ENCODE data around the gene SDK1.

The SDK1 gene

GRCh38 chr7:3655635-3656034 is 354.6 kb downstream of the SDK1 start:
- Histone ChIP-seq H3K9me3 (ENCODE audit: insufficient read depth, low read length, severe bottlenecking) (no peaks in the 10 kb centered on the region), H3K4me2 (ENCODE audit: insufficient read depth, low read length) (no peak overlapping the region), H3K27ac (ENCODE audit: low read length) (no peak overlapping the region), H3K27me3 (ENCODE audit: insufficient read depth, low read length, poor library complexity) (no peaks in the 10 kb centered on the region), H3K79me2 (ENCODE audit: insufficient read depth, low read length) (no peaks in the 10 kb centered on the region), H3K9ac (ENCODE audit: low read depth, low read length) (no peak overlapping the region), H3K4me1 (ENCODE audit: insufficient read depth, low read length) (no peaks in the 10 kb centered on the region), H3K4me3 (ENCODE audit: low read depth in 1 of 2, low read length in 2 of 2) (no peak overlapping the region), H2AFZ (ENCODE audit: low read depth, low read length) (no peak overlapping the region), H4K20me1 (ENCODE audit: insufficient read depth, low read length) (no peaks in the 10 kb centered on the region), H3K36me3 (ENCODE audit: insufficient read depth, low read length) (no peaks in the 10 kb centered on the region)
- ATAC-seq (ENCODE audit: insufficient read depth, low read depth) (no peak), DNase-seq (no peak)
- TF ChIP-seq, protein P1, sequence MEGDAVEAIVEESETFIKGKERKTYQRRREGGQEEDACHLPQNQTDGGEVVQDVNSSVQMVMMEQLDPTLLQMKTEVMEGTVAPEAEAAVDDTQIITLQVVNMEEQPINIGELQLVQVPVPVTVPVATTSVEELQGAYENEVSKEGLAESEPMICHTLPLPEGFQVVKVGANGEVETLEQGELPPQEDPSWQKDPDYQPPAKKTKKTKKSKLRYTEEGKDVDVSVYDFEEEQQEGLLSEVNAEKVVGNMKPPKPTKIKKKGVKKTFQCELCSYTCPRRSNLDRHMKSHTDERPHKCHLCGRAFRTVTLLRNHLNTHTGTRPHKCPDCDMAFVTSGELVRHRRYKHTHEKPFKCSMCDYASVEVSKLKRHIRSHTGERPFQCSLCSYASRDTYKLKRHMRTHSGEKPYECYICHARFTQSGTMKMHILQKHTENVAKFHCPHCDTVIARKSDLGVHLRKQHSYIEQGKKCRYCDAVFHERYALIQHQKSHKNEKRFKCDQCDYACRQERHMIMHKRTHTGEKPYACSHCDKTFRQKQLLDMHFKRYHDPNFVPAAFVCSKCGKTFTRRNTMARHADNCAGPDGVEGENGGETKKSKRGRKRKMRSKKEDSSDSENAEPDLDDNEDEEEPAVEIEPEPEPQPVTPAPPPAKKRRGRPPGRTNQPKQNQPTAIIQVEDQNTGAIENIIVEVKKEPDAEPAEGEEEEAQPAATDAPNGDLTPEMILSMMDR (IDR thresholded peaks at IDR 0.05; ENCODE audit: borderline replicate concordance, extremely low read depth, low read length, poor library complexity, severe bottlenecking), result no peak
- no peak for TF ChIP-seq EZH2 (IDR thresholded peaks at IDR 0.05; ENCODE audit: borderline replicate concordance, low read depth, low read length, severe bottlenecking)

DNA sequence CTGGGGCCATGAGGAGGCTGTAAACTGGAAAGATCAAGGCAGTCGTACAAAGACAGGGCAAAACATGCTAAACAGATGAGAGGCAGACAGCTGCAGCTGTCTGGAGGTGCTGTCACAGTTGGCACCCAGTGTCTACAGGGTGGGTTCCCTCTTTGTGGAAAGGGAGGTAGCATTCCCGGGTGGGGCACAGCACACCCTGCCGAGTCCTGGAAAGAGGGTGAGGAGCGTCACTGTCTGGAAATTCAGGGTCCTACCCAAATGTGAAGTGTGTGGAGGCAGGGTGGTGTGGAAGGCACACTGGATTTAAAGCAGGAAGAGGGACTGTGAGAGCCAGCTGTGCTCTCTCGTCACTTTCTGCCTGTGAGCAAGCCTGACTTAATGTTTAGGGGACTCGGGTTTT is 356.2 kb downstream of the SDK1 start:
- no peak overlapping the region for H3K4me2 ChIP-seq (ENCODE audit: insufficient read depth, low read length)
- no peak overlapping the region for H3K27ac ChIP-seq (ENCODE audit: low read length)
- no peaks in the 10 kb centered on the region for H3K9me3 ChIP-seq (ENCODE audit: insufficient read depth, low read length, severe bottlenecking)
- no peak overlapping the region for H3K4me3 ChIP-seq (ENCODE audit: low read depth in 1 of 2, low read length in 2 of 2)
- H3K79me2 ChIP-seq (ENCODE audit: insufficient read depth, low read length), result no peaks in the 10 kb centered on the region
- TF ChIP-seq, protein P1 (IDR thresholded peaks at IDR 0.05; ENCODE audit: borderline replicate concordance, extremely low read depth, low read length, poor library complexity, severe bottlenecking), result no peak
- TF ChIP-seq EZH2 (IDR thresholded peaks at IDR 0.05; ENCODE audit: borderline replicate concordance, low read depth, low read length, severe bottlenecking), result no peak
- no peaks in the 10 kb centered on the region for H3K4me1 ChIP-seq (ENCODE audit: insufficient read depth, low read length)
- no peak for ATAC-seq (ENCODE audit: insufficient read depth, low read depth)
- H3K36me3 ChIP-seq (ENCODE audit: insufficient read depth, low read length), result no peaks in the 10 kb centered on the region
- H2AFZ ChIP-seq (ENCODE audit: low read depth, low read length), result no peak overlapping the region
- DNase-seq, result no peak
- H4K20me1 ChIP-seq (ENCODE audit: insufficient read depth, low read length), result no peaks in the 10 kb centered on the region
- H3K9ac ChIP-seq (ENCODE audit: low read depth, low read length), result no peak overlapping the region
- peaks cover 2% of the 10 kb centered on the region for H3K27me3 ChIP-seq (ENCODE audit: insufficient read depth, low read length, poor library complexity)

DNA sequence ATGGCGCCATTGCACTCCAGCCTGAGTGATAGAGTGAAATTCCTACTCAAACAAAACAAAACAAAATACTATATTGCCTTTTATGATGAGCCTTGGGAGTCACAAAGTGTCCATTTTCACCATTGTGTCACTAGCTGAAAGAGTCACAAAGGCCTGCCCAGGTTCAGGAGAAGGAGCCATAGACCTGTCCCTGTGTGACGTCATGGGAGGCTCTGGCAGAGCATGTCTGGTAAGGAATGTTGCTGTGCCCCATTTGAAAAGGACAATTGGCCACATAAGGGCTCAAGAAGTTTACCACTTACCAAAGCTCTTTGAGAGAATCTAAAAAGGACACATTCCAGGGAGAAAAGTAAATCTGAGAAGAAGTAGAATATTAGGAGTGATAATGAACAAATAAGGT is 367.7 kb downstream of the SDK1 start:
- peaks cover 4% of the 10 kb centered on the region for H3K27me3 ChIP-seq (ENCODE audit: insufficient read depth, low read length, poor library complexity)
- H3K4me1 ChIP-seq (ENCODE audit: insufficient read depth, low read length), result no peaks in the 10 kb centered on the region
- no peaks in the 10 kb centered on the region for H4K20me1 ChIP-seq (ENCODE audit: insufficient read depth, low read length)
- H3K36me3 ChIP-seq (ENCODE audit: insufficient read depth, low read length), result no peaks in the 10 kb centered on the region
- H3K4me2 ChIP-seq (ENCODE audit: insufficient read depth, low read length), result no peak overlapping the region
- no peaks in the 10 kb centered on the region for H3K9me3 ChIP-seq (ENCODE audit: insufficient read depth, low read length, severe bottlenecking)
- DNase-seq (no peak), ATAC-seq (ENCODE audit: insufficient read depth, low read depth) (no peak)
- no peak overlapping the region for H2AFZ ChIP-seq (ENCODE audit: low read depth, low read length)
- TF ChIP-seq, protein P1 (IDR thresholded peaks at IDR 0.05; ENCODE audit: borderline replicate concordance, extremely low read depth, low read length, poor library complexity, severe bottlenecking), result no peak
- no peak for TF ChIP-seq EZH2 (IDR thresholded peaks at IDR 0.05; ENCODE audit: borderline replicate concordance, low read depth, low read length, severe bottlenecking)
- no peak overlapping the region for H3K27ac ChIP-seq (ENCODE audit: low read length)
- no peak overlapping the region for H3K9ac ChIP-seq (ENCODE audit: low read depth, low read length)
- H3K79me2 ChIP-seq (ENCODE audit: insufficient read depth, low read length), result no peaks in the 10 kb centered on the region
- no peak overlapping the region for H3K4me3 ChIP-seq (ENCODE audit: low read depth in 1 of 2, low read length in 2 of 2)

- Histone ChIP-seq H4K20me1 (ENCODE audit: insufficient read depth, low read length) (no peaks in the 10 kb centered on the region), H3K36me3 (ENCODE audit: insufficient read depth, low read length) (no peaks in the 10 kb centered on the region), H3K9ac (ENCODE audit: low read depth, low read length) (no peak overlapping the region), H2AFZ (ENCODE audit: low read depth, low read length) (no peak overlapping the region), H3K27me3 (ENCODE audit: insufficient read depth, low read length, poor library complexity) (no peaks in the 10 kb centered on the region), H3K9me3 (ENCODE audit: insufficient read depth, low read length, severe bottlenecking) (no peaks in the 10 kb centered on the region), H3K27ac (ENCODE audit: low read length) (no peak overlapping the region), H3K4me1 (ENCODE audit: insufficient read depth, low read length) (no peaks in the 10 kb centered on the region), H3K4me3 (ENCODE audit: low read depth in 1 of 2, low read length in 2 of 2) (no peak overlapping the region), H3K4me2 (ENCODE audit: insufficient read depth, low read length) (no peak overlapping the region), H3K79me2 (ENCODE audit: insufficient read depth, low read length) (no peaks in the 10 kb centered on the region)
- ATAC-seq (ENCODE audit: insufficient read depth, low read depth) (no peak), DNase-seq (no peak)
- TF ChIP-seq, protein P1 (IDR thresholded peaks at IDR 0.05; ENCODE audit: borderline replicate concordance, extremely low read depth, low read length, poor library complexity, severe bottlenecking), result no peak
- no peak for TF ChIP-seq EZH2 (IDR thresholded peaks at IDR 0.05; ENCODE audit: borderline replicate concordance, low read depth, low read length, severe bottlenecking)
Observed at GRCh38 chr7:3670898-3671297, 369.8 kb downstream of the SDK1 start.
